ENCODE results near the gene GGPS1. TPM values are rescaled to one million over a fixed set of nuclear protein-coding genes. Genes with fewer than 3 reads are reported as not detected.

Gene GGPS1
- total RNA-seq, 1 donor from 2014 or later = 39.1 TPM

- Mint-ChIP-seq H3K27ac (ENCODE audit: unreplicated experiment) (no peak overlapping the region), H3K36me3 (ENCODE audit: low read depth, unreplicated experiment) (peaks cover 5% of the 10 kb centered on the region), H3K27me3 (ENCODE audit: low read depth, unreplicated experiment) (no peaks in the 10 kb centered on the region), H3K4me1 (ENCODE audit: low read depth, unreplicated experiment) (peaks cover 17% of the 10 kb centered on the region), H3K4me3 (ENCODE audit: unreplicated experiment) (no peak overlapping the region), H3K9me3 (ENCODE audit: unreplicated experiment) (no peaks in the 10 kb centered on the region)
- Histone ChIP-seq H3K9me3 (ENCODE audit: insufficient read depth, low read depth, low read length) (no peaks in the 10 kb centered on the region), H3K4me2 (ENCODE audit: low read length) (no peak overlapping the region), H3K4me1 (ENCODE audit: insufficient read depth, low read length) (peaks cover 3% of the 10 kb centered on the region), H3K9ac (ENCODE audit: low read length) (no peak overlapping the region), H2AFZ (ENCODE audit: low read depth, low read length) (no peak overlapping the region), H3K27ac (ENCODE audit: low read depth, low read length) (no peak overlapping the region), H3K36me3 (ENCODE audit: insufficient read depth, low read length) (no peaks in the 10 kb centered on the region), H3K27me3 (ENCODE audit: insufficient read depth, low read length) (no peaks in the 10 kb centered on the region), H3K4me3 (ENCODE audit: insufficient read depth, low read depth, low read length) (no peak overlapping the region), H4K20me1 (ENCODE audit: insufficient read depth, low read length) (peaks cover 93% of the 10 kb centered on the region), H3K79me2 (ENCODE audit: insufficient read depth, low read length) (peaks cover 98% of the 10 kb centered on the region)
- no peak for TF ChIP-seq CTCF (IDR thresholded peaks at IDR 0.05; ENCODE audit: insufficient read depth, low read depth, low read length)
- no peak for TF ChIP-seq EZH2 (IDR thresholded peaks at IDR 0.05; ENCODE audit: insufficient read depth, low read length)
- no peak for DNase-seq (ENCODE audit: low read depth)
- FAIRE-seq = no peak
Observed at GRCh38 chr1:235302143-235302542, 26.2 kb upstream of the GGPS1 start.

GRCh38 chr1:235304549-235305451 lies 23.6 kb upstream of the GGPS1 start:
- peak; percentile 32 for DNase-seq (ENCODE audit: low read depth)
- H3K4me2 ChIP-seq (ENCODE audit: low read length) = no peak overlapping the region
- H4K20me1 ChIP-seq (ENCODE audit: insufficient read depth, low read length) = peaks cover 80% of the 10 kb centered on the region

More at GRCh38 chr1:235304549-235305451, 23.6 kb upstream of the GGPS1 start:
- no peak for TF ChIP-seq EZH2 (IDR thresholded peaks at IDR 0.05; ENCODE audit: insufficient read depth, low read length)
- no peak for TF ChIP-seq CTCF (IDR thresholded peaks at IDR 0.05; ENCODE audit: insufficient read depth, low read depth, low read length)
- FAIRE-seq = no peak
- H3K4me3 Mint-ChIP-seq (ENCODE audit: unreplicated experiment) = no peak overlapping the region
- H3K9me3 ChIP-seq (ENCODE audit: insufficient read depth, low read depth, low read length) = no peaks in the 10 kb centered on the region
- H3K36me3 Mint-ChIP-seq (ENCODE audit: low read depth, unreplicated experiment) = peaks cover 5% of the 10 kb centered on the region
- no peak overlapping the region for H3K9ac ChIP-seq (ENCODE audit: low read length)
- peaks cover 6% of the 10 kb centered on the region for H3K4me1 Mint-ChIP-seq (ENCODE audit: low read depth, unreplicated experiment)
- no peak overlapping the region for H3K4me3 ChIP-seq (ENCODE audit: insufficient read depth, low read depth, low read length)
- H3K27ac Mint-ChIP-seq (ENCODE audit: unreplicated experiment) = no peak overlapping the region
- peaks cover 84% of the 10 kb centered on the region for H3K79me2 ChIP-seq (ENCODE audit: insufficient read depth, low read length)
- no peaks in the 10 kb centered on the region for H3K27me3 Mint-ChIP-seq (ENCODE audit: low read depth, unreplicated experiment)
- no peak overlapping the region for H2AFZ ChIP-seq (ENCODE audit: low read depth, low read length)
- no peak overlapping the region for H3K27ac ChIP-seq (ENCODE audit: low read depth, low read length)
- H3K27me3 ChIP-seq (ENCODE audit: insufficient read depth, low read length) = no peaks in the 10 kb centered on the region
- H3K9me3 Mint-ChIP-seq (ENCODE audit: unreplicated experiment) = no peaks in the 10 kb centered on the region
- H3K4me1 ChIP-seq (ENCODE audit: insufficient read depth, low read length) = no peaks in the 10 kb centered on the region
- no peaks in the 10 kb centered on the region for H3K36me3 ChIP-seq (ENCODE audit: insufficient read depth, low read length)

All from astrocyte (in vitro differentiated cells and primary cell).